DOHH2 (cell line): ENCODE results near the gene MLXIPL.
A peak's percentile ranks its signal among the peaks of the same experiment; 100 is the strongest.

Experiments used
- H3F3A ChIP-seq: fragments of 200-600 bp; sonication (generic), shearing (Covaris generic); 2 replicates; pipeline ENCODE4 v1.6.0; 2016; ENCODE audit warnings: antibody characterized with exemption, mild to moderate bottlenecking; ENCODE audit not compliant: control insufficient read depth, insufficient read depth
- H3K27ac ChIP-seq: fragments of 200-600 bp; sonication (generic); 2 replicates; pipeline ENCODE4 v1.5.1; 2014; ENCODE audit warnings: low read depth, mild to moderate bottlenecking, low read length, moderate library complexity
- H3K27me3 ChIP-seq: fragments of 200-600 bp; sonication (generic); 2 replicates; pipeline ENCODE4 v1.6.1; 2014; ENCODE audit warnings: mild to moderate bottlenecking, low read length, mixed read lengths; ENCODE audit not compliant: control insufficient read depth
- H3K36me3 ChIP-seq: fragments of 200-600 bp; sonication (generic); 2 replicates; pipeline ENCODE4 v1.6.1; 2014; ENCODE audit warnings: mild to moderate bottlenecking, low read length, moderate library complexity, mixed read lengths; ENCODE audit not compliant: control insufficient read depth
- H3K4me1 ChIP-seq: fragments of 200-600 bp; sonication (generic); 2 replicates; pipeline ENCODE4 v1.6.1; 2014; ENCODE audit warnings: mild to moderate bottlenecking, low read length, mixed read lengths; ENCODE audit not compliant: control insufficient read depth
- H3K4me2 ChIP-seq: fragments of 200-600 bp; sonication (generic); 2 replicates; pipeline ENCODE4 v1.6.0; 2014; ENCODE audit warnings: mild to moderate bottlenecking, low read length, moderate library complexity
- H3K4me3 ChIP-seq: fragments of 200-600 bp; sonication (generic); 2 replicates; pipeline ENCODE4 v1.5.1; 2014; ENCODE audit warnings: mild to moderate bottlenecking, low read length, mixed read lengths
- H3K79me2 ChIP-seq: fragments of 200-600 bp; sonication (generic); 2 replicates; pipeline ENCODE4 v1.6.1; 2014; ENCODE audit warnings: mild to moderate bottlenecking, low read length, mixed read lengths; ENCODE audit not compliant: control insufficient read depth
- H3K9me2 ChIP-seq: fragments of 200-600 bp; sonication (generic); replicated peaks from 2 replicates; pipeline ENCODE4 v1.6.1; 2014; ENCODE audit warnings: mild to moderate bottlenecking, low read length, mixed read lengths; ENCODE audit not compliant: control insufficient read depth
- H3K9me3 ChIP-seq: fragments of 200-600 bp; sonication (generic); 2 replicates; pipeline ENCODE4 v1.6.1; 2014; ENCODE audit warnings: antibody characterized with exemption, low read length, mixed read lengths; ENCODE audit not compliant: control insufficient read depth, insufficient read depth
- H4K20me1 ChIP-seq: fragments of 200-600 bp; sonication (generic); 2 replicates; pipeline ENCODE4 v1.6.0; 2014; ENCODE audit warnings: low read depth, mild to moderate bottlenecking, antibody characterized with exemption, low read length, moderate library complexity; ENCODE audit not compliant: control insufficient read depth, insufficient read depth
- EZH2phosphoT487 ChIP-seq: fragments of 200-600 bp; sonication (generic); IDR thresholded peaks from 2 replicates; pipeline ENCODE4 v1.6.1; 2017; ENCODE audit warnings: borderline replicate concordance, mild to moderate bottlenecking, antibody characterized with exemption, low read length, moderate library complexity, mixed read lengths
- TF ChIP-seq, protein P1 (sequence below): fragments of 200-600 bp; sonication (generic); IDR thresholded peaks from one replicate; pipeline ENCODE4 v1.5.1; 2014; ENCODE audit warnings: antibody characterized with exemption, mild to moderate bottlenecking, low read depth, low read length; ENCODE audit not compliant: poor library complexity, severe bottlenecking

The MLXIPL gene

DNA sequence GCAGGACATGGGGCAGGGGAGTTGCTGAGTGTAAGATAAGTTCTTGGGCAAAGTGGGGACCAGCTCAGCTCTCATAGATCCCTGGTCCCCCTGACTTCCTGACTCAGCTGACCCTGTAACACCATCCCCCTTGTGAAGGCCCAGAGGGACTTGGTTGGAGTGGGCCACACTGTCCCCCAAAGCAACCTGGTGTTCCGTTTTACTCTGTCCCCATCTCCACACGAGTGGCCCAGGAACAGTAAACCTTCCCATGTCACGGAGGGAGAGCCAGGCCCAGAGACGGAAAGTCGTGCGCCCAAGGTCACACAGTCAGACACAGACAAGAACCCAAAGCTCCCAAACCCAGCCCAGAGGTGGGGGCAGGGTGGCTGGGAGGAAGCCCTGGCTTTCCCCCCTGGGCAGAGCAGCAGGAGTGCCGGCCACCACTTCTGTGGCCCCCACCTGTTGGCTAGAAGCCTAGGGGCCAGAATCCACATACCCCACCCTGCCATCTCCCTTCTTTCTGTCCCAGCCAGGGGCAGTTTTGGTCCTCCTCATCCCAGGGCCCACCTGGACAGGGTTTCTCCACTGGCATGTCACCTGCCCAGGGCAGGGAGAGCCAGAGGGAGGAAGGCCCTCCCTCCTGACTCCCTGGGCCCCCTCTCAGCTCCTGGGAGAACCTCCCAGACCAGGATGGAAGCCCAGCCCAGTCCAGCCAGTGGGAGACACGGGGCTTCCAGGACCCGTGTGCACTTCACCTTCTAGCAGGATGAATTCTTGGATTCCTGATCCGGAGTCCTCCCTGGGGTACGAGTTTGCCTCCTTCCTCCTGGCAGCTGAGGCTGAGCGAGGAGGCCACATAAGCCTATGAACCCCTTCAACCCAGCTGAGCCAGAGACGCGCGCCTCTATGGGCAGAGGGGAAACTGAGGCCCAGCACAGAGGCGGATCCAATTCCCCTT lies 22.7 kb upstream of the MLXIPL start:
- H3K9me2 ChIP-seq: no peaks in the 10 kb centered on the region
- H3K4me1 ChIP-seq: peaks cover 5% of the 10 kb centered on the region
- no peaks in the 10 kb centered on the region for H3K79me2 ChIP-seq
- peaks cover 64% of the 10 kb centered on the region for H3K27me3 ChIP-seq
- H3K27ac ChIP-seq: no peak overlapping the region
- no peaks in the 10 kb centered on the region for H3K9me3 ChIP-seq
- H3K36me3 ChIP-seq: no peaks in the 10 kb centered on the region
- 0 out of 2 replicates have a peak, but pooled peaks cover 3% of the 10 kb centered on the region for H4K20me1 ChIP-seq
- H3F3A ChIP-seq: no peaks in the 10 kb centered on the region
- H3K4me2 ChIP-seq: no peak overlapping the region
- TF ChIP-seq, protein P1, sequence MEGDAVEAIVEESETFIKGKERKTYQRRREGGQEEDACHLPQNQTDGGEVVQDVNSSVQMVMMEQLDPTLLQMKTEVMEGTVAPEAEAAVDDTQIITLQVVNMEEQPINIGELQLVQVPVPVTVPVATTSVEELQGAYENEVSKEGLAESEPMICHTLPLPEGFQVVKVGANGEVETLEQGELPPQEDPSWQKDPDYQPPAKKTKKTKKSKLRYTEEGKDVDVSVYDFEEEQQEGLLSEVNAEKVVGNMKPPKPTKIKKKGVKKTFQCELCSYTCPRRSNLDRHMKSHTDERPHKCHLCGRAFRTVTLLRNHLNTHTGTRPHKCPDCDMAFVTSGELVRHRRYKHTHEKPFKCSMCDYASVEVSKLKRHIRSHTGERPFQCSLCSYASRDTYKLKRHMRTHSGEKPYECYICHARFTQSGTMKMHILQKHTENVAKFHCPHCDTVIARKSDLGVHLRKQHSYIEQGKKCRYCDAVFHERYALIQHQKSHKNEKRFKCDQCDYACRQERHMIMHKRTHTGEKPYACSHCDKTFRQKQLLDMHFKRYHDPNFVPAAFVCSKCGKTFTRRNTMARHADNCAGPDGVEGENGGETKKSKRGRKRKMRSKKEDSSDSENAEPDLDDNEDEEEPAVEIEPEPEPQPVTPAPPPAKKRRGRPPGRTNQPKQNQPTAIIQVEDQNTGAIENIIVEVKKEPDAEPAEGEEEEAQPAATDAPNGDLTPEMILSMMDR: no peak
- TF ChIP-seq EZH2phosphoT487: 0 out of 2 replicates have a peak, but pooled peaks have one; percentile 10
- no peak overlapping the region for H3K4me3 ChIP-seq

DNA sequence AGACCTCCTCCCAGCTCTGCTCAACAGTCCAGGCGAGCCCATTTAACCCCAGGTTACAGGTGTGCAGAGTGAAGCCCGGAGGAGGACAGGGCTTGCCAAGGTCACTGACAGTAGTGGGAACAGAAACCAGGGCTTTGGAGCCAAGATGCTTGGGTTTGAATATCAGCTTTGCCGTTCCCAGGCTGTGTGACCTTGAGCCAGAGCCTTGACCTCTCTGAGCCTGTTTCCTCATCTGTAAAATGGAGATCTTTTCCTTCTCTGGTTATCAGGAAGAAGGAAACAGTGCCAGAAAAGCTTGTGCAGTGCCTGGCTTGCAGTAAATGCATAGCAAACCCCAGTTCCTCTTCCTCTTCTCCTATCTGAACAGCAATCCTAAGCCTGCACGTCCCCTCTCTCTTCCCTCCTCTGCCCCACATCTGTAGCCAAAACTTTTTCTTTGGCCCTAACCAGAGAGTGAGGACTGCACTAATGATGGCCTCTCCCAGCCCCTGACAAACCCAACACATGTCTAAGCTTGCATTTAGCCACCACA lies 21.4 kb upstream of the MLXIPL start:
- Histone ChIP-seq H3F3A (no peaks in the 10 kb centered on the region), H3K27me3 (peaks cover 64% of the 10 kb centered on the region), H3K79me2 (no peaks in the 10 kb centered on the region), H4K20me1 (0 out of 2 replicates have a peak, but pooled peaks cover 3% of the 10 kb centered on the region), H3K9me2 (no peaks in the 10 kb centered on the region), H3K4me1 (peaks cover 5% of the 10 kb centered on the region), H3K27ac (no peak overlapping the region), H3K36me3 (no peaks in the 10 kb centered on the region), H3K4me3 (no peak overlapping the region), H3K9me3 (peaks cover 4% of the 10 kb centered on the region; the same call in 1 of the 2 replicates), H3K4me2 (no peak overlapping the region)
- no peak for TF ChIP-seq EZH2phosphoT487
- TF ChIP-seq, protein P1: no peak

DNA sequence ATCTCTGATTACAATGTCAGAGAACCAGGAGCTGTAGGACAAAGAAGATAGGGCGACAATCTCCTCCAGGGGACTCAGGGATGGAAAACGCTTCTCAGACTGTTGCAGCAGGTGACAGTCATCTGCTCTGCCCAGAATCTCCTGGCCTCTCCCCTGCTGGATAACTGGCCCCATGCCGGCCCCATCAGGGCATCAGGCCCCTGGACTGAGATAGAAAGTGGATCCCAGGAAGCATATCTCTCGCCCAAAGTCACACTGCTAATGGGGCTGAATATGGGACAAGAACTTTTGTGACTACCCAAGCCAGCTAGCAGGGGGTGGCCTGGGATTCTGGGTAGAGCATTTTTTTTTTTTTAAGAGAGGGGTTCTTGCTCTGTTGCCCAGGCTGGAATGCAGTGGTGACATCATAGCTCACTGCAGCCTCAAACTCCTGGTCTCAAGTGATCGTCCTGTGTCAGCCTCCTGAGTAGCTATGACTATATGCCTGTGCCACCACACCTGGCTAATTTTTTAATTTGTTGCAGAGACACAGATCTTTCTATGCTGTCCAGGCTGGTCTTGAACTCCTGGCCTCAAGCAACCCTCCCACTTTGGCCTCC lies 20.5 kb upstream of the MLXIPL start:
- Histone ChIP-seq H3K27me3 (peaks cover 55% of the 10 kb centered on the region), H3K9me2 (no peaks in the 10 kb centered on the region), H3K9me3 (peaks cover 4% of the 10 kb centered on the region; the same call in 1 of the 2 replicates), H3F3A (no peaks in the 10 kb centered on the region), H3K36me3 (no peaks in the 10 kb centered on the region), H3K4me2 (no peak overlapping the region), H3K4me3 (no peak overlapping the region), H3K79me2 (no peaks in the 10 kb centered on the region), H4K20me1 (0 out of 2 replicates have a peak, but pooled peaks cover 3% of the 10 kb centered on the region), H3K27ac (no peak overlapping the region), H3K4me1 (peaks cover 5% of the 10 kb centered on the region)
- TF ChIP-seq, protein P1: no peak
- TF ChIP-seq EZH2phosphoT487: no peak
